ENCODE data around the gene BIRC3. TPM values are rescaled to one million over a fixed set of nuclear protein-coding genes. Genes with fewer than 3 reads are reported as not detected.

The BIRC3 gene
- total RNA-seq, 1 experiment from 2014 or later, result 4.8 TPM

- POLR2A ChIA-PET (ENCODE audit: unreplicated experiment), result no interaction called here
Observed at GRCh38 chr11:102330231-102330630, 12.9 kb downstream of the BIRC3 start.

GRCh38 chr11:102331341-102331740 is 14.1 kb downstream of the BIRC3 start:
- Histone ChIP-seq H3K4me2 (no peak overlapping the region), H3K27ac (no peak overlapping the region), H4K20me1 (ENCODE audit: insufficient read depth) (no peaks in the 10 kb centered on the region), H2AFZ (no peak overlapping the region), H3K79me2 (ENCODE audit: low read depth) (no peaks in the 10 kb centered on the region), H3K27me3 (ENCODE audit: insufficient read depth, low read depth) (no peaks in the 10 kb centered on the region), H3K4me3 (no peak overlapping the region), H3K9me2 (ENCODE audit: insufficient read depth) (no peaks in the 10 kb centered on the region; the same call in 1 of the 2 replicates), H3F3A (ENCODE audit: insufficient read depth, low read depth) (no peaks in the 10 kb centered on the region), H3K36me3 (ENCODE audit: low read depth) (peaks cover 4% of the 10 kb centered on the region; the same call in 1 of the 2 replicates), H3K4me1 (replicated peaks; ENCODE audit: insufficient read depth) (no peaks in the 10 kb centered on the region), H3K9me3 (ENCODE audit: insufficient read depth, low read depth) (no peaks in the 10 kb centered on the region)
- TF ChIP-seq EZH2 (IDR thresholded peaks at IDR 0.05; ENCODE audit: low read depth), result no peak
- no peak for TF ChIP-seq CTCF (conservative IDR thresholded peaks at IDR 0.05)
- ChIA-PET POLR2A (ENCODE audit: unreplicated experiment) (no interaction called here), CTCF (no interaction called here)
- no peak for DNase-seq
- BruUV-seq (replicated peaks), result no TSS peak
- intact Hi-C loops (cut with micrococcal nuclease; ENCODE audit: unreplicated experiment), result no loop called here

More at GRCh38 chr11:102330231-102330630, 12.9 kb downstream of the BIRC3 start:
- TF ChIP-seq EZH2 (IDR thresholded peaks at IDR 0.05; ENCODE audit: low read depth), result no peak
- TF ChIP-seq CTCF (conservative IDR thresholded peaks at IDR 0.05), result no peak
- Histone ChIP-seq H3K4me1 (replicated peaks; ENCODE audit: insufficient read depth) (no peaks in the 10 kb centered on the region), H3K9me2 (ENCODE audit: insufficient read depth) (no peaks in the 10 kb centered on the region; the same call in 1 of the 2 replicates), H3K36me3 (ENCODE audit: low read depth) (peaks cover 8% of the 10 kb centered on the region; the same call in 1 of the 2 replicates), H3K27me3 (ENCODE audit: insufficient read depth, low read depth) (no peaks in the 10 kb centered on the region), H2AFZ (no peak overlapping the region), H3K79me2 (ENCODE audit: low read depth) (no peaks in the 10 kb centered on the region), H3K9me3 (ENCODE audit: insufficient read depth, low read depth) (no peaks in the 10 kb centered on the region), H3F3A (ENCODE audit: insufficient read depth, low read depth) (no peaks in the 10 kb centered on the region), H3K4me2 (no peak overlapping the region), H3K4me3 (no peak overlapping the region), H3K27ac (no peak overlapping the region), H4K20me1 (ENCODE audit: insufficient read depth) (no peaks in the 10 kb centered on the region)
- peak in 1 of 2 experiments; percentile 9 for DNase-seq
- CTCF ChIA-PET, result no interaction called here
- BruUV-seq (replicated peaks), result no TSS peak
- intact Hi-C loops (cut with micrococcal nuclease; ENCODE audit: unreplicated experiment), result no loop called here

- Histone ChIP-seq H3F3A (ENCODE audit: insufficient read depth, low read depth) (no peaks in the 10 kb centered on the region), H3K27me3 (ENCODE audit: insufficient read depth, low read depth) (no peaks in the 10 kb centered on the region), H3K4me3 (no peak overlapping the region), H4K20me1 (ENCODE audit: insufficient read depth) (no peaks in the 10 kb centered on the region), H3K9me2 (ENCODE audit: insufficient read depth) (no peaks in the 10 kb centered on the region), H3K27ac (no peak overlapping the region), H3K4me2 (no peak overlapping the region), H3K9me3 (ENCODE audit: insufficient read depth, low read depth) (no peaks in the 10 kb centered on the region), H3K4me1 (replicated peaks; ENCODE audit: insufficient read depth) (no peaks in the 10 kb centered on the region), H3K79me2 (ENCODE audit: low read depth) (no peaks in the 10 kb centered on the region), H3K36me3 (ENCODE audit: low read depth) (peaks cover 3% of the 10 kb centered on the region; the same call in 1 of the 2 replicates), H2AFZ (no peak overlapping the region)
- peak in 1 of 2 experiments; percentile 19 for DNase-seq
- no TSS peak for BruUV-seq (replicated peaks)
- ChIA-PET CTCF (no interaction called here), POLR2A (ENCODE audit: unreplicated experiment) (no interaction called here)
- TF ChIP-seq EZH2 (IDR thresholded peaks at IDR 0.05; ENCODE audit: low read depth) (no peak), CTCF (conservative IDR thresholded peaks at IDR 0.05) (no peak)
- intact Hi-C loops (cut with micrococcal nuclease; ENCODE audit: unreplicated experiment), result no loop called here
Observed at GRCh38 chr11:102332611-102332994, 15.3 kb downstream of the BIRC3 start.
